OCI-LY3 (cell line): Measurements from ENCODE around the gene COQ8B.

ENCODE experiments used
- EZH2phosphoT487 ChIP-seq: fragments of 200-600 bp; shearing (Covaris generic); IDR thresholded peaks from 2 replicates; pipeline ENCODE4 v1.6.1; 2018; ENCODE audit warnings: antibody characterized with exemption, mixed run types, low read depth
- TF ChIP-seq, protein P1 (sequence below): fragments of 200-600, 300-600 bp; sonication (generic); IDR thresholded peaks from 2 replicates; pipeline ENCODE4 v1.5.1; 2014; ENCODE audit warnings: antibody characterized with exemption, low read length, low read depth

DNA sequence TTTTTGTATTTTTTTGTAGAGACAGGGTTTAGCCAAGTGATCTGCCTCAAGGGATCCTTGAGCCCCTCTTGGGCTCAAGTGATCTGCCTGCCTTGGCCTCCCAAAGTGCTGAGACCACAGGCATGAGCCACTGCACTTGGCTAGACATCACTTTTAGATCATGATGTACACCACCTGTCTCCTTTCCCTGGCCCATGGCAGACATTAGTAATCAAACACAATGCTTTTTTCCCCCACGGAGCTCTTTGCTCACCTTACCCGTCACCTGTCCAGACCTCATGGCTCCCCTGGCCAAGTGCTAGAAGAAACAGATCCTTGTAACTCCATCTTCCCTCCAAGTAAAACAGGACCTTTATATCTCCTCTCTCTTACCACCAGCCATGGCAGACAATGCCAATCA is 44.6 kb downstream of the COQ8B start:
- TF ChIP-seq, protein P1, sequence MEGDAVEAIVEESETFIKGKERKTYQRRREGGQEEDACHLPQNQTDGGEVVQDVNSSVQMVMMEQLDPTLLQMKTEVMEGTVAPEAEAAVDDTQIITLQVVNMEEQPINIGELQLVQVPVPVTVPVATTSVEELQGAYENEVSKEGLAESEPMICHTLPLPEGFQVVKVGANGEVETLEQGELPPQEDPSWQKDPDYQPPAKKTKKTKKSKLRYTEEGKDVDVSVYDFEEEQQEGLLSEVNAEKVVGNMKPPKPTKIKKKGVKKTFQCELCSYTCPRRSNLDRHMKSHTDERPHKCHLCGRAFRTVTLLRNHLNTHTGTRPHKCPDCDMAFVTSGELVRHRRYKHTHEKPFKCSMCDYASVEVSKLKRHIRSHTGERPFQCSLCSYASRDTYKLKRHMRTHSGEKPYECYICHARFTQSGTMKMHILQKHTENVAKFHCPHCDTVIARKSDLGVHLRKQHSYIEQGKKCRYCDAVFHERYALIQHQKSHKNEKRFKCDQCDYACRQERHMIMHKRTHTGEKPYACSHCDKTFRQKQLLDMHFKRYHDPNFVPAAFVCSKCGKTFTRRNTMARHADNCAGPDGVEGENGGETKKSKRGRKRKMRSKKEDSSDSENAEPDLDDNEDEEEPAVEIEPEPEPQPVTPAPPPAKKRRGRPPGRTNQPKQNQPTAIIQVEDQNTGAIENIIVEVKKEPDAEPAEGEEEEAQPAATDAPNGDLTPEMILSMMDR = no peak
- no peak for TF ChIP-seq EZH2phosphoT487
